Measurements from ENCODE around the gene PODXL.

Gene PODXL

GRCh38 chr7:131476740-131477139, 79.7 kb downstream of the PODXL start:
- Histone ChIP-seq H3K9ac (ENCODE audit: low read length) (no peak overlapping the region), H3F3A (ENCODE audit: insufficient read depth, low read length) (no peaks in the 10 kb centered on the region), H3K4me1 (ENCODE audit: insufficient read depth, low read length, severe bottlenecking) (peaks cover 2% of the 10 kb centered on the region), H3K79me2 (ENCODE audit: insufficient read depth, low read length) (no peaks in the 10 kb centered on the region), H3K9me3 (ENCODE audit: low read length) (no peaks in the 10 kb centered on the region), H3K4me3 (ENCODE audit: low read depth, low read length, poor library complexity, severe bottlenecking) (no peak overlapping the region), H3K9me2 (ENCODE audit: low read depth, low read length) (no peaks in the 10 kb centered on the region), H2AFZ (ENCODE audit: low read length) (no peak overlapping the region), H3K27me3 (ENCODE audit: insufficient read depth, low read length) (no peaks in the 10 kb centered on the region), H3K4me2 (ENCODE audit: low read length) (no peak overlapping the region), H4K20me1 (ENCODE audit: insufficient read depth, low read length) (no peaks in the 10 kb centered on the region), H3K36me3 (ENCODE audit: insufficient read depth, low read length) (peaks cover 26% of the 10 kb centered on the region), H3K27ac (ENCODE audit: low read depth, low read length, poor library complexity, severe bottlenecking) (no peak overlapping the region)
- TF ChIP-seq EZH2 (IDR thresholded peaks at IDR 0.05; ENCODE audit: borderline replicate concordance, low read length): no peak
- TF ChIP-seq, protein P1, sequence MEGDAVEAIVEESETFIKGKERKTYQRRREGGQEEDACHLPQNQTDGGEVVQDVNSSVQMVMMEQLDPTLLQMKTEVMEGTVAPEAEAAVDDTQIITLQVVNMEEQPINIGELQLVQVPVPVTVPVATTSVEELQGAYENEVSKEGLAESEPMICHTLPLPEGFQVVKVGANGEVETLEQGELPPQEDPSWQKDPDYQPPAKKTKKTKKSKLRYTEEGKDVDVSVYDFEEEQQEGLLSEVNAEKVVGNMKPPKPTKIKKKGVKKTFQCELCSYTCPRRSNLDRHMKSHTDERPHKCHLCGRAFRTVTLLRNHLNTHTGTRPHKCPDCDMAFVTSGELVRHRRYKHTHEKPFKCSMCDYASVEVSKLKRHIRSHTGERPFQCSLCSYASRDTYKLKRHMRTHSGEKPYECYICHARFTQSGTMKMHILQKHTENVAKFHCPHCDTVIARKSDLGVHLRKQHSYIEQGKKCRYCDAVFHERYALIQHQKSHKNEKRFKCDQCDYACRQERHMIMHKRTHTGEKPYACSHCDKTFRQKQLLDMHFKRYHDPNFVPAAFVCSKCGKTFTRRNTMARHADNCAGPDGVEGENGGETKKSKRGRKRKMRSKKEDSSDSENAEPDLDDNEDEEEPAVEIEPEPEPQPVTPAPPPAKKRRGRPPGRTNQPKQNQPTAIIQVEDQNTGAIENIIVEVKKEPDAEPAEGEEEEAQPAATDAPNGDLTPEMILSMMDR (IDR thresholded peaks at IDR 0.05; ENCODE audit: low read length): no peak

DNA sequence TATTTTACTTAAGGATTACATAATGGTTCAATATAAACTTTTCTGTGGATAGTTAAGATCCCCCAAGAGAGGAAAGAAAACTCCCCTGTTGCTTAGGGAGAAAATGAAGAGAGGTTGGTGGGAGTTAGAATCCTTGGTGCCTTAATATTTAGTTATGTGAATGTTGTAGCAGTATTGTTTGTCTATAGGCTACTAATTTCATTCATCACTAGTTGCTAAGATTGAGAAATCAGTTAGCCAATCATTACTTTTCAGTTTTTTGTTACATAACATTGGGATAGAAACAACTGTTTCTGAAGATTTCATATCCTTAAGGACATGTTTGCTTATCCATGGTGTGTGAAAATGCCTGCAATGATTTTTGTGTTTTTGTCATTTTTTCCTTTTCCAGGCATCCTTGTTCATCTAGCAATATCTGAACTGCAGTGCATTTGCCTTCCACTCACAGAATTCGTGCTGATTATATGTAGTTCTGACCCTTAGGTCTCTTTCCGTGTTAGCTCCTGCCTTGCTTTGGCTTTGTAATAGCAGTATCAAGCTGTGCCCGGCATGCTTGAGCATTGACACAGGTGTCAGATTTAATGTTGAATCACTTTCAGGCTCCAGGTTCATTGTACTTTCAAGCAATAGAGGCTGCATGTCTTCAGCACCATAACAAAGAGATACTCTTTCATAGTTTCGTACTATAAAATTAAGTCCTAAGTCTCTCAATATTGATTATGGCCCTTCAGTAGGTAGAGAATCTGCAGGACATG, 85.0 kb downstream of the PODXL start:
- Histone ChIP-seq H2AFZ (ENCODE audit: low read length) (no peak overlapping the region), H3K27ac (ENCODE audit: low read depth, low read length, poor library complexity, severe bottlenecking) (no peak overlapping the region), H3K9ac (ENCODE audit: low read length) (no peak overlapping the region), H3K27me3 (ENCODE audit: insufficient read depth, low read length) (no peaks in the 10 kb centered on the region), H3K4me3 (ENCODE audit: low read depth, low read length, poor library complexity, severe bottlenecking) (no peak overlapping the region), H3K9me2 (ENCODE audit: low read depth, low read length) (no peaks in the 10 kb centered on the region), H3K4me1 (ENCODE audit: insufficient read depth, low read length, severe bottlenecking) (no peaks in the 10 kb centered on the region), H4K20me1 (ENCODE audit: insufficient read depth, low read length) (no peaks in the 10 kb centered on the region), H3F3A (ENCODE audit: insufficient read depth, low read length) (no peaks in the 10 kb centered on the region), H3K4me2 (ENCODE audit: low read length) (no peak overlapping the region), H3K79me2 (ENCODE audit: insufficient read depth, low read length) (no peaks in the 10 kb centered on the region), H3K9me3 (ENCODE audit: low read length) (no peaks in the 10 kb centered on the region), H3K36me3 (ENCODE audit: insufficient read depth, low read length) (peaks cover 78% of the 10 kb centered on the region)
- TF ChIP-seq EZH2 (IDR thresholded peaks at IDR 0.05; ENCODE audit: borderline replicate concordance, low read length): no peak
- TF ChIP-seq, protein P1 (IDR thresholded peaks at IDR 0.05; ENCODE audit: low read length): no peak

DNA sequence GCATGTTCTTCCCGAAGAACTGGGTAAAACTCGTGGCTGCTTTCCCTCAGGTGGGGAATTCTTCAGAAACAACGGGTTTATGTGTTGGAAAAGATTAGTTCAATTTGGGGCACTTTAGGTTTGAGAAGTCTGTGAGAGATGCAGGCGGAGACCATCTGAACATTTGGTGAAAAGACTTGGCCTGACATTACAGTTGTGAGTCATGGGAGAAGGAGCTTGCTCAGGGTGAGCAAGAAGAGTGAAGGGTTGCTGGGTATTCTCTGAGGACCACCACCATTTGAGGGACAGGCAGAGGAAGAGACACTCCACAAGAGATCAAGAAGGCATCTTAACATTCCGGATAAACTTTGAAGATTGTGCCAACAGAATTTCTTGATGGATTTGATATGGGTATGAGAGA, 88.6 kb downstream of the PODXL start:
- Histone ChIP-seq H3K9me3 (ENCODE audit: low read length) (no peaks in the 10 kb centered on the region), H2AFZ (ENCODE audit: low read length) (no peak overlapping the region), H3K27me3 (ENCODE audit: insufficient read depth, low read length) (no peaks in the 10 kb centered on the region), H4K20me1 (ENCODE audit: insufficient read depth, low read length) (no peaks in the 10 kb centered on the region), H3K36me3 (ENCODE audit: insufficient read depth, low read length) (peaks cover 91% of the 10 kb centered on the region), H3K79me2 (ENCODE audit: insufficient read depth, low read length) (no peaks in the 10 kb centered on the region), H3F3A (ENCODE audit: insufficient read depth, low read length) (no peaks in the 10 kb centered on the region), H3K27ac (ENCODE audit: low read depth, low read length, poor library complexity, severe bottlenecking) (no peak overlapping the region), H3K9ac (ENCODE audit: low read length) (no peak overlapping the region), H3K4me2 (ENCODE audit: low read length) (no peak overlapping the region), H3K4me1 (ENCODE audit: insufficient read depth, low read length, severe bottlenecking) (no peaks in the 10 kb centered on the region), H3K9me2 (ENCODE audit: low read depth, low read length) (no peaks in the 10 kb centered on the region), H3K4me3 (ENCODE audit: low read depth, low read length, poor library complexity, severe bottlenecking) (no peak overlapping the region)
- TF ChIP-seq, protein P1 (IDR thresholded peaks at IDR 0.05; ENCODE audit: low read length): no peak
- TF ChIP-seq EZH2 (IDR thresholded peaks at IDR 0.05; ENCODE audit: borderline replicate concordance, low read length): no peak
